Effector CD4-positive, alpha-beta T cell (primary cell): ENCODE measurements around the gene FAM89B.
A peak's percentile ranks its signal among the peaks of the same experiment; 100 is the strongest.

ENCODE experiments used
- DNase-seq: peaks from one replicate; pipeline ENCODE4 v3.0.0-alpha.2; 2020

Gene FAM89B

DNA sequence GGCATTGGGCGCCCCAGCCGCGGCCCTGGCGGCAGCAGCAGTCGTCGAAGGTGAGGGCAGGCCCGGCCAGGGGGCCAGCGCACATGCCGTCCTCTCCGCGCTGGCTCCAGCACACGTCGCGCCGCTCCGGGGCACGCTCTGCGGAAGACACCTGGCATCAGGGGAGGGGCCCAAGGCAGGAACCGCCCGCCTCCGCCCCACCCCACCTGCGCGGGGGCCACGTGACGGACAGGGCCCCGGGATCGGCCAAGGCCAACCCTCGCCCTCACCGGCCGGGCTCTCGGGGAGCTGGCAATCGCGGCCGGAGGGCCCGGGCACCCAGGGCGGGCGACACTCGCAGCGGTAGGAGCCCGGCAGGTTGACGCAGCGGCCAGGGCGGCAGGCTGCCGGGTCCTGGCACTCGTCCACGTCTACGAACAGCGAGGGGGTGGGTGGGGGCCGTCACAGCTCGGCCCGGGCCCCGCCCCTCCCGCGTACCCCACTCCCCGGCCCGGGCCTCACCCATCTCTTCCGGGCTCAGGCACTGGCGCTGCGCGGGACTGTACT, 32.5 kb upstream of the FAM89B start:
- DNase-seq = no peak

DNA sequence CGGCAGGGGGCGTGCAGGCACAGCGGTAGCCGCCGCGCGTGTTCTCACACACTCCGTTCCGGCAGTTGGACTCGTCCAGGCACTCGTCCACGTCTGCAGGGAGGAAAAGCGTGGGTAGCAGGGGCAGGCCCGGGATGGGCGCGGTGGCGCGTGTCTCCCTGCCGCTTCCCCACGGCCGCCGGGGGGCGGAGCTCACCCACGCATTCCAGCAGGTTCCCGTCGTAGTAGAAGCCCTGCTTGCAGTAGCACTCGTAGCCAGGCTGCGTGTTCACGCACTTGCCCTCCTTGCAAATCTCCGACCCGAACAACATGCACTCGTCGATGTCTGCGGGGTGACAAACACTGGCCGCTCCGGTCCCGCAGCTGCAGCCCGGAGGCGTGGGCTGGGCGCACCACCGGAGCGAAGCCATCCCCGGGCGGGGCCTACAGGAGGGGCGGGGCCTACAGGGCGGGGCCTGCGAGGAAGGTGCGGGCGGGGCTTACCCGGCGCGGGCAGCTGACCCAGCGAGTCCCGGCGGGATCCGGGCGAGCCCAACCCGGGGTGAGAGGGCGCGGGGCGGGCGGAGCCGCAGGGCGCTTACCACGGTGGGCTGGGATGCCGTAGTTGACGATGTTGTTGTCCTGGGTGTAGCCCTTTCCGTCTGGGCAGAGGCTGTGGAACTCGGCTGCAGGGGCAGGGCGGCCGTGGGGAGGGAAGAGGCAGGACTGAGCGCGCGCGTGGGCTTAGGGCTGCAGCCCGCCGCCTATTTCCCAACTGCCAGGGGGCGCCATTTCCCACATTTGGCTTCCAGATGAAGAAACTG, 31.8 kb upstream of the FAM89B start:
- peak; percentile 81 for DNase-seq

DNA sequence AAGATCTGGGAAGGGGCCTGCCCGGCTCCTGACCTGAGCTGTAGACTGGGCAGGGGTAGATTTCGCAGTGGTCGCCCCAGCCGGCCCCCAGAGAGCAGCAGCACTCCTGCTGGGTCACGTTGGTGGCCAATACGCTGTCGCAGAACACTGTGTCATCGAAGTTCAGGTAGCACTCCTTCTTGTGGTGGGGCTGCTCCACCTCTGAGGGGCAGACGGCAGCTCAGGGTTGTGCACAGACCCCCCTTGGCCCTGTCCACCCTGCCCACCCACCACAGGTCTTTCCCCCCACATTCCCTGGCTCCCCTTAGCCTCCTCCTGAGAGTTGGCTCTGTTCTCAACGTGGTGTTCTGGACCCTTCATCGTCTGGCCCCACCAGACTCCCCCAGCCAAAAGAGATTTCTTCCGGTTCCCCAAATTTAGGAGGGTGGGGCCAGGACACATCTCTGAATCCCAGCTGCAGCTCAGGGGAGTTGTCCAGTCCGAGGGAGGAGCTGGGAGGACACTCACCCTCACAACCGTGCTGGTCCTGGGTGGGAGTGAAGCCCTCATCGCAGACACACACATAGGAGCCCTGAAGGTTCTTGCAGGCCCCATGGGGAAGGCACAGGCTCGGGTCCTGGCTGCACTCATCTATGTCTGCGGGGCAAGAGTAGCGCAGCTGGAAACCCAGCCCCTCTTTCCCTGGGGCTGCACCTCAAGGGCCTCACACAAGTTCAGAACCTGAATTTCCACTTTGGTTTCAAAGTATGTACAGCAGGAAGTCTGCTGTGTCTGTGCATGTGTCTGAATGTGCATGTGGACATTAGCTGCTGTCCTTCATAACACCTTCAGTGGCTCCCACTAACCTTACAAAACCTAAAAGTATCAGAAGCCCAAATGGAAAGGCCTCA, 31.0 kb upstream of the FAM89B start:
- no peak for DNase-seq

DNA sequence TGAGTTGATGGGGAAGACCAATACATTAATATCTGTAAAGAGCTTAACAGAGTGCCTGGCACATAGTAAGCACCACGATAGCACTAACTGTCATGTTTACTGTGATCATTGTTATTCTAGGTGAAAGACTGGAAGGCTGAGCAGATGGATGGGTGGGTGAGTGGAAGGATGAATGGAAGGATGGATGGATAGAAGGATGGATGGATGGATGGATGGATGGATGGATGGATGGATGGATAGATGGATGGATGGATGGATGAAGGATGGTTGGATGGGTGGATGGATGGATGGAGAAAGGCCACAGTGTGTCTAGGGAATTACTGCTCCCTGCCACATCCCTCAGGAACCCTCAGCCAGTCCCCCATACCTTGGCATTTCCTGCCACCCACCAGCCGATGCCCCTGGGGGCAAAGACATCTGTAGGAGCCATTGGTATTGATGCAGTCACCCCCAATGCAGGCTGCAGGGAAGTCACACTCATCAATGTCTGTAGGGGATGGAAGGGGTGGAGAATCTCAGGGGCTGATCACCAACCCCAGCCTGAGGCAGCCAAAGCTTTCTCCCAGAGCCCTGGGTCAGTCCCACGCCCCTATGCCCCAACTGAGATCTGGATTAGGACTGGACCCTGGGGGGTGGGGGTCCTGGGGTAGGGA, 29.5 kb upstream of the FAM89B start:
- DNase-seq = no peak

DNA sequence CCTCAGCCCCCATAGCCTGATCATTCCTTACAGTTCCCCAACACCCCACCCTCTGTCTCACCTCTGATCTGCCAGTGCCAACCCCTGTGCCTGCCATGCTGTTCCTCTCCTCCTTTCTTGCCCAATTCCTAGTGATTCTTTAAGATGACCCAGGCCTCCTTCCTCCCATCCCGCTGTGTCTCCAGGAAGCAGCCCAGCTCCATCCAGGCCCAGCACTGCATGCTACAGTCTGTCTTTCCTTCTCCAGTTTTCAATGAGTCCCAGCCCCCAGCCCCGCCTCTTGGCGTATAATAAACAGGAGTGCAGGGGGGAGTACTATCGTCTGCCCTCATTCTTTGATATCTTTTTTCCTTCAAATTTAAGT, 26.5 kb upstream of the FAM89B start:
- DNase-seq = peak; percentile 5

DNA sequence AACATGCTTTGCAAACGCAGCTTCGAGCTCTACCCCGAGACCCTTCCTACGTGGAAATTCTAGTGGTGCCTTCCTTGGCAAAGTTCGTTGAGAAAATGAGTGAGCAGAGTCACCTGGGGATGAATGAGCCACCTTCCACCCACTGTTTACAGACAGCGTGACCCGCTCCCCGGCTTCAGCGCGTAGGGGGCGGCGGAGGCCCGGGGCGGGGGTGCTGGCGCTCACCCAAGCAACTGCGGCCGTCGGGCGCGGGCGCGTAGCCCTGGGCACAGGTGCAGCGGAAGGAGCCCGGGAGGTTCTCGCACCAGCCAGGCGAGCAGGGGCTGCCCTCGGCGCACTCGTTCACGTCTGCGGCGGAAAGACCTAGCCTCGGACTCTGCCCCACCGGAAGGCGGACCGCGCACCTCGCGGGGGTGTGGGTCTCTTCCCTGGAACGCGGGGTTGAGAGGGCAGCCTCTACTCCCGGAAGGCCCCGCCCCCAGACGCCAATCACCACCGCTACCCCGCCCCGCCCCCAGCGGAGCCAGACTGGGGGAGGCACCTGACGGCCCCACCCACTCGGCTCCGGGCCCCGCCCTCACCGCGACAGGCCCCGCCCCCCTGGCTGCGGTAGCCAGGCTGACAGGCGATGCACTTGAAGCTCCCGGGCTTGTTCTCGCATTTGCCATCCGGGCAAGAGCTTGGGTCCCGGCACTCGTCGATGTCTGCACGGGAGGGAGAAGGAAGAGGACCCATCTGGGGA, 25.9 kb upstream of the FAM89B start:
- peak; percentile 98 for DNase-seq

DNA sequence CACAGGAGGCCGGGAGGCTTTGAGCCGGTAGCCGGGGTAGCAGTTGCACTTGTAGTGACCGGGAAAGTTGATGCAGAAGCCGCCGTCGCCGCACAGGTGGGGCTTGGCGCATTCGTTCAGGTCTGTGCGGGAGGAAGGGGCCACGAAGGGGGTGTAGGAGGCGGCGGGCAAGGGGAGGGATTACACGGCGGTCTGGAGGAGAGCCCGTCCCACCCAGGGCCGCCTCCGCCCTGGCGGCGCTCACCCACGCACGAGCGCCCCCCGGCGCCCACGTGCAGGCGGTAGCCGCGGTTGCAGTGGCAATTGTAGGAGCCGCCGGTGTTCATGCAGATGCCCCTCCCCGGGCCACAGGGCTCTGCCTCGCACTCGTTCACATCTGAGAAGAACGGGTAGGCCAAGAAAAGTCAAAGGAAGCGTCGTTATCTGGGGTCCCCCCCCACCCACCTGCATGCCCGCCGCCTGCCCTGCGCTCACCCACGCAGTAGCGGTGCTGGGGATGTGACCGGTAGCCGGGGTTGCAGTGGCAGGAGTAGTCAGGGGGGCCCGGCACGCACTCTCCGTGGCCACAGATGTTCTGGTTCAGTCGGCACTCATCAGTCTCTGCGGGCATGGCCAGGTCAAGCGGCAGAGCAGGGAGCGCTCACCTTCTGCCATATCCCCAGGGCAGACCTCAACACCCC, 24.8 kb upstream of the FAM89B start:
- peak; percentile 22 for DNase-seq

DNA sequence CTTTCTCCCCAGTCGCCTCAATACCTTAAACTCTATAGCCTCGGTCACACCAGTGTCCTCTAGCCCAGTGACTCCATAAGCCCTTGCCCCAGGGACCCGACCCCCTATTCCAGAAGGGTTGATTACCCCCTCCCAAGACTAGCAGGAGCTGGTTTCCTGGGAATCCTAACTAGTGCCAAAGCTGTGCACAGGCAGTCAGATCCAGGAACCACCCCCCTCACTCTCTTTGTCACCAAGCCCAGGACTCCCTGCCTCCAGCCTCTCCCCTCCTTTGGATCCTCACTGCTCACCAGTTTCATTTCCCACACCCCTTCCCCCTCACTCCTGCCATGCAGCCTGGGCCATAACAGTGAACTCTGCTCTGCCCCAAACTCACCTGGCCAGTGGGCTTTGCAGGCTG, 23.9 kb upstream of the FAM89B start:
- no peak for DNase-seq

DNA sequence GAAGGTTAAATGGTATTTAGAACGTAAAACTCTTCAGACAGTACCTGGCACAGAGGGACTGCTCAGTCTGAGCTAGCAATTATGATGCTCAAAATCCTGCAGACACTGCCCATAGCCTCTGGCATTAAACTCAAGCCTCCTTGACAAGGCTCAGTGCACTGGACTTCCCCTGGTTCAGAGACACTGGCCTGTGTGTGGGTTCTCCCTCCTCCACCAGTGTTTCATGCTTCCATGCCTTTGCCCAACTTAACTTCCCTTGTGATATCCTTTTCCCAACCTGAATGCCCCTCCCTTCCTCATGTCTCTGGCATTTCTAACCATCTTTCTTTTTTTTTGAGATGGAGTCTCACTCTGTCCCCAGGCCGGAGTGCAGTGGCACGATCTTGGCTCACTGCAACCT, 23.2 kb upstream of the FAM89B start:
- no peak for DNase-seq

DNA sequence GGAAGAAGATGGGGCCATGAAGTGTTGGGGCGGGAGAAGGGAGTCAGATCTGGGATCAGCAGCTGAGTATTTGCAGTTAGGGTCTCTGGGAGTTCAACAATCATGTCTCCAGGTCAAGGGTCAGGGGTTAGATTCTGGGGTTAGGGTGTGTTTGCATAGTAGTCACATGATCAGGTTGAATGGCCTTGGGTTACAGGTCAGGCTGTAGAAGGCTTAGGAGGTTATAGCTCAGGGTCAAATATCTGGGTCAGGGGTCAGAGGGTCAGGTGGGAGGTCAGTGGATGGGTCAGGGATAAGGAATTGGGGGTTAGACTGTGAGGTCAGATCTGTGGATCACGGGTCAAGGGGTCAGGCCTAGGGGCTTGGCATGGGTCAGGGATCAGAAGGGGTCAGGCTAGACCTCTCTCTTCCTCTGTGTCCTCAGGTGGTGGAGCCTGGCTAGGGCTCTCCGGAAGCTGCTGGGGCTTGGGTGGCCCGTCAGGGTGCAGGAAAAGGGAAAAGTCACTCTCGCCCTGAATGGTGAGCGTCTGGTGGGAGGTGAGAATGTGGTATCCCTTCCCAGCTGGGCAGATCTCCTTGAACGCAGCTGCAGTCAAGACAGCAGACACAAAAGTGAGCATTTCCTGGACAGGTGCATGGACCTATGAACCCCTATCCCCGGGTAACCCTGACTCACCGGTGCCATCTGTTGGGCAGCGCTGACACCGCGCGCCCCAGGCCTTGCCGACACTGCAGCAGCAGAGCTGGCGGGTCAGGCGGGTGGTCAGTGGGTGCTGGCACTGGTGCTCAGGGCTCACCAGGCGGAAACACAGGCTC, 20.6 kb upstream of the FAM89B start:
- DNase-seq = peak; percentile 55

DNA sequence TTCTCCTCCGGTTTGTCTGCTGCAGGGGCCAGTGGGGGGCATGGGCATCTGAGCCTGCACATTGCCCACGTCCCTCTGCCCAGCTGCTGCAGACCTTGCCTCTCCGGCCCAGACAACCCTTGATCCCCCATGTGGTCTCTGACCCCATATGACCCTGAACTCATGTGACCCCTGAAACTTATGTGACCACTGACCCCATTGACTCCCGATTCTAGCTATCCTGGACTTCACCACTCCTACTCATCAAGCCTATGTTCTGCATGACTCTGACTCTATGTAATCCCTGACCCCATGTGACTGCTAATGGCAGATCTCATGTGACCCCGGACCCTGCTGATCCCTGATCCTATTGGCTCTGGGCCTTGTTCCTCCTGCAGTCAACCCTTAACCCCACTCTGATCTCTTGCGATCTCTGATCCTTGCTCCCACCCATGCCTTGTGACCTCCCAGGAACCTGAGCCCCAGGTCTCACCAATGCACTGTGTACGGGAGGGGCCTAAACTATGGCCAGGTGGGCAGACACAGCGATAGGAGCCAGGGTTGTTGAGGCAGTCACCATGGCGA, 19.9 kb upstream of the FAM89B start:
- DNase-seq = no peak

DNA sequence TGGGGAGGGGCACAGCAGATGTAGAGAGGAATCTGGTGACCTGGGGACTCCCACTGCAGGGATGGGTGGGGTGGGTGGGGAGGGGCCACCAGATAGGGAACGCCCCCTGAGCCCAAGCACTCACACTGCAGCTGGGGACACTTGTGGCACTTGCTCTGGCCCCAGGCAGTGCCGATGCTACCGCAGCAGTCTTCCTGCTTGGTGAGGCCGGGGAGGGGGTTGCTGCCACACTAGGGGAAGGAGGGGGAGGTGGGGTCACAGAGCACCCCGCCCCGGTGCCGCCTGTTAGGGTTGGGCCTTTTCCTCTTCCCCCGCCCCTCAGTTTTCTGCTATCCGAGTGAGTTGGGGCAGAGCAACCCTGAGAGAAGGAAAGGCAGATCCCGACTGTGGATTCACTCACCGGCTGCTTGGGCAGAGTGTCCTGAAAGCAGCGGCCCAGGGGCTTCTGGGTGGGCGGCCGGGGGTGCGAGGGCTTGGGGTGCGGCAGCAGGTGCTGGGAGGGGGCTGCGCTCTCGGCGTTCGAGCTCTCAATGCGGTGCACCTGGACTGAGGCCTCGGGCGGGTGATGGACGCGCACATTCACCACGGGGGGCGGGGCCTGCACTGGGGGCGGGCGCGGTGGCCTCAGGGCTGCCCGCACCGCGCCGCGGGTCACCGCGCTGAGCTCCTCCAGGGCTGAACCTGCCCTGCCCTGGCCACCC, 18.9 kb upstream of the FAM89B start:
- peak; percentile 58 for DNase-seq

DNA sequence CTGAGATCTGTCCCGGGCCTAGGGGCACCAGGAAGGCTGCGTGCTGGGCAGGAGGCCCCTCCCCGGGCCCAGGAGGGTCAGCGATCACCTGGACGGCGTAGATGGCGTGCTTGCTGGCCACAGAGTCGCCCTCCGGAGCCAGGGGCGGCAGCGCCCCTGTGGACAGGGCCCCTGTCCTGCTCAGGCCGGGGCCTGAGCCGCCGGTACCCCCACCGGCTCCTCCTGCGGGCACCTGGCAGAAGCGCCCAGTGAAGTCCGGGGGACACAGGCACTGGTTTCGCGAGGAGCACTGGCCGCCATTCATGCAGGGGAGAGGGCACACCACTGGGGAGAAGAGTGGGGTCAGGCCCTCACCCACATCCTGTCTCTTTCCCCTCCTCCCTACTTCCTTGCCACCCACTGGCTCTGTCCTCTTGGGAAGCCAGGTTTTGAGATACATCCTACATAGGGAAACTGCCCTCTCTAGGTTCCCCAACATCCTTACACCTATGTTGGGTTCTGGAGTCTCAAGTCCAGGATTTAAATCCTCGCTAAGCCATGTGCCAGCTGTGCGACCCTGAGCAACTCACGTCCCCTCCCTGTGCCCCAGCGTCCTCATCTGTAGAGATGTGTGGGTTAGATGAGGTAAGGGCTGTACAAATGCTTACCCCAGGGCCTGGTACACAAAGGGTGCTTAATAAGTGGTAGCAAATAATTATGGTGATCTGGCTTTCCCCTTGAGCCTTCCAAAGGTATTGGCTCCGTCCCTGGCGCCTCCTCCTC, 18.1 kb upstream of the FAM89B start:
- DNase-seq = no peak

DNA sequence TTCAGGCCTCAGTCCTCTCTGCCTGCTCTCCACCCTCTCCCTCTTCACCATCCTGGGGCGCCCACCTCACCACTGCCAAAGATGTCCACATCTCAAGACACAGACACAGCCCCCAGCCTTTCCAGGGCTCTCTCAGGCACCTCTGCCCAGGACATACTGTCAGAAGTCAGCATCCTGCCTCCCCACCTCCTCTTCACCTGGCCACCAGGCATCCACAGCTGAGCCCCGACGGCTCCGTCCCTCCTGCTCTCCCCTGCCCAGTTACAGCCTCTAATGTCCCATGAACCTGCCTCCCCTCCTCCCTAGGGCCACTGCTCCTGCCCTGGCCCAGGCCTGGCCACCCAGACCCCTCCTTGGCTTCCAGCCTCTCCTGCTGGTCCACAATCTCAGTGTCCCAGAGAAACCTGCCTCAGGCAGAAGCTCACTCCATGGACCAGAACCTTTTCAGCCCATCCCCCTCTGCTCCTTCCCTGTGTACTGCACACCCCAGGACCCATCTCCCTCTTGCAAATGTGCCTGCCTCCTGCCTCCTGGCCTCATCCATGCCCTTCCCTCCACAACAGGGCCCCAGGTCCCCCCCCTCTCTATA, 17.4 kb upstream of the FAM89B start:
- no peak for DNase-seq

DNA sequence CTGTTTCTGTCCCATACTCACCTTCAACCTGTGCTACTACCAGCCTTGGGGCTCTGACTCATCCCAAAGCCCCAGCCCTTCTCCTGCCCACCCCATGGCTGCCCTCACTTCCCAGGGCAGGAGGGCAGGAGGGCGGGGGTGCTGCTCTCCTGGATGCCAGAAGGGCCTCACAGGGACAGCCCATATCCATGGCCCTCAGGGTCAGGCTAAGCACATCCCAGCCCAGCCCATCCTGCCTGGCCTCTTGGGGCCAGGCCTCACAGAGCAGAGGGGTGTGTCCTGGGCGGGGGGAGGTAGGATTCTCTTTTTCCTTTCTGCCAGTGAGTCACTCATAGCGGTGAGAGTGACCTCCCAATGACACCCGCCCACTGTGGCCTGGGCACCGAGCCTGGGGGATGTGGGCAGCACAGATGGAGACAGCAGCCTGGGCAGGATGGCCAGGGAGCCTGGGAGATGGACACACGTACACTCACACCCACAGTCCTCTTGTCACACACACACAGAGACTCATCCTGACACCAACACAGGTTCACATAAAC, 16.6 kb upstream of the FAM89B start:
- peak; percentile 2 for DNase-seq

DNA sequence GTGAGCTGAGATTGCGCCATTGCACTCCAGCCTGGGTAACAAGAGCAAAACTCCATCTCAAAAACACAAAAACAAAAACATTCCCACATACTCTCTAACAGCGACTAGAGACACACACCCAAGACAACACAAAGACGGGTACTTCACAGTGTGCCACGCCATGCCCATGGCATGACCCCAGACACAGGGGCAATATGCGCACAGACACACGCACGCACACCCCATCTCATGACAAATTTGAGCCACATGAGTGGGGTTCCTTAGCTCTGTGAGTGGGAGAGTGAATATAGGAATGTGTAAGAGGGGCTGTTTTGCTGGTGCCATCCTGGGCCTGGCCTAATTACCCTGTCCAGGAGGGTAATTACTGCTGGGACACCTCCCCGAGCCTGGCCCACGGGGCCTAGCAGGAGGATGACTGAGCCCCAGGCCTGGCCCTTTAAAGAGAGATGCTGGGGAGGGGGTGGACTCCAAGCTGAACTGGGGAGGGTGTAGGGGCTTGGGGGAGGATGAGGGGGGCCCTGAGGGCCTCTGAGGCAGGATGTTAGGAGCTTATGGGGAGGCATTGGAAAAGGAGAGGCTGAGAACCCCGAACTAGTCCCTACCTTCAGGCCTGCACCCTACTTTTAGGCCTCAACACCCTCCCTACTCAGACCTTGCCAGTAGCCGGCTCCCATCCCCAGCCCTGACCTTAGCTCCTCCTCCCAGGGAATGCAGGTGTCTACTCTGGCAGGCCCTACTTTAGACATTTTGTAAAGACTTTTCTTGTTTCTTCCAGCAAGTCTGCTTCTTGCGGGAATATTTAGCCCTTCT, 15.7 kb upstream of the FAM89B start:
- DNase-seq = peak; percentile 1

DNA sequence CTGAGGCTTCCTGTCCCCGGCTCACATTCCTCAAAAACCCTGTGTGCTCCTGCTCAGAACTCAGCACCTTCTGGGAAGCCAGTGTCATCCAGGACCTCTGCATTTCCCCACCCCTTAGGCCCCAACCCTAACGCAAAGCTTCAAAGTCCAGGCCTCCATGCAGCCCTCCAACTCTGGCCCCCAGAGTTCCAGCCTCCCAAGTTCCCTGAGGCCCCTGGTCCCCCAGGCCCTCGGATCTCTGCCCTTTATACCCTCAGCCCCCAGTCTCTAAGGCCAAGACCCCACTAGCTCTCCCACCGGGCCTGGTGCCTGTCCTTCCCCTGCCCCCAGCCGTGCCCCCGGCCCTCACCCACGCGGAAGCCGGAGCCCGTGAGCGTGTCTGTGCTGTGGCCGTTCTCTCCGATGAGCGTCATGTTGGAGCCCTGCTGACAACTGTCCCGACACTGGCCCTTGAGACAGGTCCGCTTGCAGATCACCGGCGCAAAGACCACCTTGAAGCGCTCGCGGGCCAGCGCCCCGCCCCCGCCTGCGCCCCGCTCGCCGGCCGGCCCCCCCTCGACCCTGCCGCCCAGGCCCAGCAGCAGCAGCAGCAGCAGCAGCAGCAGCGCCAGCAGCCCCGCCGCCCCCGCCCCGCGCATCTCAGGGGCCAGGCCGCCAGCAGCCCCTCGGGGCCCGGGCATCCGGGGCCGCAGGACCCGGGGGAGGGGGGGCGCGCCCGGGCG, 14.9 kb upstream of the FAM89B start:
- peak; percentile 4 for DNase-seq
